A549 (cell line): ENCODE results near the gene GRIP2. TPM values are rescaled to one million over a fixed set of nuclear protein-coding genes. Genes with fewer than 3 reads are reported as not detected.
"Not testable (repeated sequence)": the region's sequence is repeated elsewhere in the genome, so short reads cannot be mapped to it uniquely, and the experiment has no call there.

Experiments used
- ATAC-seq, 2 experiments: fragments of 200-7000 bp in 1 of 2; fragments of >200 bp in 1 of 2; cut with Nextera tagmentation in 1 of 2; cut with Tn5 transposase in 1 of 2; 3 replicates each; pipeline versions ENCODE4 v1.8.0 to v1.9.1; 2018 to 2020; ENCODE audit warnings: mild to moderate bottlenecking in 1 of 2, moderate library complexity in 1 of 2
- CTCF ChIA-PET: fragments of 300-600 bp; sonication (Branson Sonifier 250); formaldehyde crosslinking; extraction: SDS; loops from one replicate; lab custom pipeline; 2021; ENCODE audit warnings: antibody characterized with exemption, inconsistent platforms; lab: Yijun Ruan, JAX
- POLR2A ChIA-PET: fragments of 350-600 bp; formaldehyde crosslinking; extraction: SDS; loops from one replicate; lab custom pipeline; 2021; ENCODE audit warnings: antibody characterized with exemption, inconsistent platforms; lab: Yijun Ruan, JAX
- DNase-seq, 2 experiments: peaks; one replicate each; pipeline versions ENCODE4 v3.0.0 to v3.0.0-alpha.2; 2011 to 2016; ENCODE audit warnings: low read depth in 1 of 2, low spot score in 1 of 2
- FAIRE-seq: peaks from 2 replicates; lab custom pipeline; 2011; peaks lifted over from hg19 to GRCh38; lab: Jason Lieb, UNC
- H3K27ac ChIP-seq, 2 experiments: fragments of >200 bp; sonication (Bioruptor Twin); formaldehyde crosslinking; 3 replicates each; pipeline ENCODE4 v1.5.1; 2016 to 2017
- H3K4me1 ChIP-seq: fragments of >200 bp; sonication (Bioruptor Twin); formaldehyde crosslinking; 3 replicates; pipeline ENCODE4 v1.6.1; 2016
- H3K4me2 ChIP-seq: fragments of >200 bp; sonication (Bioruptor Twin); formaldehyde crosslinking; 3 replicates; pipeline ENCODE4 v1.6.1; 2016
- H3K4me3 ChIP-seq: fragments of >200 bp; sonication (Bioruptor Twin); formaldehyde crosslinking; 3 replicates; pipeline ENCODE4 v1.5.1; 2016
- H3K9me3 ChIP-seq: fragments of >200 bp; sonication (Bioruptor Twin); formaldehyde crosslinking; 3 replicates; pipeline ENCODE4 v1.6.1; 2016
- CBX8 ChIP-seq: fragments of 200-600 bp; sonication (generic); IDR thresholded peaks from 2 replicates; pipeline ENCODE4 v1.6.1; 2016
- CEBPB ChIP-seq, 2 experiments: fragments of >200 bp in 1 of 2; sonication (Bioruptor Twin) in 1 of 2; formaldehyde crosslinking in 1 of 2; IDR thresholded peaks; 2 replicates each; pipeline ENCODE4 v1.6.1; 2012 to 2016
- EHMT2 ChIP-seq: fragments of 200-600 bp; sonication (generic); IDR thresholded peaks from 2 replicates; pipeline ENCODE4 v1.6.1; 2016; ENCODE audit warnings: antibody characterized with exemption, low read depth, mild to moderate bottlenecking, moderate library complexity
- EP300 ChIP-seq, 2 experiments: fragments of >200 bp; sonication (Bioruptor Twin); formaldehyde crosslinking; IDR thresholded peaks; 2 replicates in 1 of 2; 3 replicates in 1 of 2; pipeline ENCODE4 v1.6.1; 2016 to 2017
- FOSL2 ChIP-seq, 2 experiments: fragments of 450-650 bp in 1 of 2; fragments of >200 bp in 1 of 2; sonication (Bioruptor Twin) in 1 of 2; formaldehyde crosslinking; IDR thresholded peaks; 2 replicates each; pipeline versions ENCODE4 v1.5.0 to v1.6.1; 2016 to 2020; ENCODE audit warnings: mild to moderate bottlenecking in 1 of 2, moderate library complexity in 1 of 2
- FOXS1 ChIP-seq: fragments of 250-450 bp; sonication (Bioruptor Pico); IDR thresholded peaks from 2 replicates; pipeline ENCODE4 v1.5.0; 2020; ENCODE audit warnings: mild to moderate bottlenecking, moderate library complexity
- HDAC2 ChIP-seq: fragments of 200-600 bp; sonication (generic); IDR thresholded peaks from 2 replicates; pipeline ENCODE4 v1.6.1; 2016
- HEYL ChIP-seq: fragments of 250-450 bp; sonication (Bioruptor Pico); IDR thresholded peaks from 2 replicates; pipeline ENCODE4 v1.8.0; 2021; ENCODE audit warnings: mild to moderate bottlenecking, moderate library complexity
- HOXA7 ChIP-seq: fragments of 250-450 bp; sonication (Bioruptor Pico); IDR thresholded peaks from 2 replicates; pipeline ENCODE4 v1.5.0; 2020; ENCODE audit warnings: mild to moderate bottlenecking, moderate library complexity
- HOXB5 ChIP-seq: fragments of 250-450 bp; sonication (Bioruptor Pico); IDR thresholded peaks from 2 replicates; pipeline ENCODE4 v1.5.0; 2020; ENCODE audit warnings: mild to moderate bottlenecking, moderate library complexity
- MYC ChIP-seq: IDR thresholded peaks from 2 replicates; pipeline ENCODE4 v1.6.1; 2012; ENCODE audit warnings: mild to moderate bottlenecking, inconsistent platforms, low read length, improper control_type of control experiment, borderline replicate concordance
- PHF8 ChIP-seq: fragments of 200-600 bp; sonication (generic); IDR thresholded peaks from 2 replicates; pipeline ENCODE4 v1.6.1; 2016; ENCODE audit warnings: low read depth, mild to moderate bottlenecking, antibody characterized with exemption, moderate library complexity, borderline replicate concordance
- POLR2A ChIP-seq: IDR thresholded peaks from 2 replicates; pipeline ENCODE4 v1.6.1; 2012; ENCODE audit warnings: mild to moderate bottlenecking, low read length
- POLR2AphosphoS2 ChIP-seq: conservative IDR thresholded peaks from 2 replicates; pipeline ENCODE4 v1.6.1; 2012; ENCODE audit warnings: low read length, improper control_type of control experiment, inconsistent platforms
- ZC3H11A ChIP-seq: fragments of 450-650 bp; IDR thresholded peaks from 2 replicates; pipeline ENCODE4 v1.6.1; 2014; ENCODE audit warnings: antibody characterized with exemption, mild to moderate bottlenecking
- ZNF302 ChIP-seq: fragments of 250-450 bp; sonication (Bioruptor Pico); IDR thresholded peaks from 2 replicates; pipeline ENCODE4 v1.9.0; 2021; ENCODE audit warnings: inconsistent platforms, mild to moderate bottlenecking, moderate library complexity
- WGBS: methylation state at CpG from one replicate; pipeline ENCODE4 v1.1.6; 2017; ENCODE audit errors: missing lambda C conversion rate; 5-methylcytosine and 5-hydroxymethylcytosine counted together
- polyA plus RNA-seq, 4 experiments: library from polyadenylated mRNA; depleted of rRNA in 3 of 4; stranded (reverse); fragments of >200 nt; fragmentation: RNase III in 1 of 4; extraction: RNeasy Plus Mini Kit Qiagen cat#74134 plus additional on column Dnase treatment in 1 of 4; gene quantifications; 2 replicates in 3 of 4; 3 replicates in 1 of 4; pipeline ENCODE4 v1.2.3, GENCODE V29; 2011 to 2017
- TF ChIP-seq, protein P1 (sequence below): IDR thresholded peaks from 2 replicates; pipeline ENCODE4 v1.6.1; 2012; ENCODE audit warnings: low read depth, borderline replicate concordance
- TF ChIP-seq, protein P2 (sequence below): fragments of >200 bp; sonication (Bioruptor Twin); formaldehyde crosslinking; IDR thresholded peaks from 3 replicates; pipeline ENCODE4 v1.6.1; 2016
- TF ChIP-seq, protein P3 (sequence below): IDR thresholded peaks from 2 replicates; pipeline ENCODE4 v1.6.1; 2012
- TF ChIP-seq, protein P4 (sequence below): fragments of >200 bp; sonication (Bioruptor Twin); formaldehyde crosslinking; IDR thresholded peaks from 3 replicates; pipeline ENCODE4 v1.5.1; 2016
- TF ChIP-seq, protein P5 (sequence below): IDR thresholded peaks from 2 replicates; pipeline ENCODE4 v1.6.1; 2012

The GRIP2 gene
- polyA plus RNA-seq, 2 of the 4 experiments (the other 2 are of a cell fraction): 0.56 to 1.6 TPM

DNA sequence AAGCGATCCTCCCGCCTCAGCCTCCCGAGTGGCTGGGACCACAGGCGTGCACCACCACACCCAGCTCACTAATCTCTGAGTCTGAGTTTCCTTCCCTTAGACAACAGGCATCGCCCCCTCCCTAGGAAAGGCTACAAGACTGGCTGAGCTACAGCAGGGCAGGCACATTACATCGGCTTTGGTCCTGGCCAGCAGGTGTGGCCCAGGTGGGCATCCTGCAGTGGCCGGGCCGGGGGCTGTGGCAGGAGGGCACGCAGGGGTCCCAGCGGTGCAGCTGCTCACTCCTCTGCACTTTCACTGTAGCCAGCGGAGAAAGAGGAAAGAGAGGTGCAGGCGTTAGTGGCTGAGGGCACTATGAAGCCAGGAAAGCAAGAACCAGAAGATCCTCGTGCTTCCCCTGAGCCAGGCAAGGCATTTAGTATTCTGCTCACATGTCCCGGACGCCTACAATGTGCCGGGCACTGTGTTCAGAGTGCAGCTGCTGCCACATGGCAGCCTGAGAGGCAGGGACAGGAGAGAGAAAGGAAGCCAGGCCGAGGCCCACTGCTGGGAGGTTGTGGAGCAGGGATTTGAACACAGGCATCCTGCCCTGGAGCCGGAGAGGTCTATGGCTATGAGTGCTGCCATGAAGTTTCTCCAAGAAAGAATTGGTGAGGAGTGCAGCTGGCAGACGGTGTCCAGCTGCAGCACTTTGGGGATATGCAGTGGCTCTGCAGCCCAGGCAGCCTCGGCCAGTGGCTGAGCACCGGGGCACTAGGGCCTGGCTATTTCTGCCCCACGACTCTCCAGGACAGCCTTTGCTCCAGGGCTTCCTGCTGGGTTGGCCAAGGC is 22.3 kb downstream of the GRIP2 start:
- ATAC-seq: no peak; a peak in 1 of 6 replicates
- Histone ChIP-seq H3K4me3 (no peak overlapping the region), H3K9me3 (no peaks in the 10 kb centered on the region), H3K4me2 (no peak overlapping the region), H3K4me1 (no peaks in the 10 kb centered on the region), H3K27ac (no peak overlapping the region)
- POLR2A ChIA-PET: no interaction called here
- FAIRE-seq: no peak
- WGBS: 65% methylated on average over 20 of the region's 22 CpGs
- CTCF ChIA-PET: interaction anchor here (1.0 to 7.0 kb wide), 5 partner anchors 9 to 403 kb away, joined by 5 to 58 read pairs (median 6); no protein-coding TSS in a partner anchor
- TF ChIP-seq, protein P1, sequence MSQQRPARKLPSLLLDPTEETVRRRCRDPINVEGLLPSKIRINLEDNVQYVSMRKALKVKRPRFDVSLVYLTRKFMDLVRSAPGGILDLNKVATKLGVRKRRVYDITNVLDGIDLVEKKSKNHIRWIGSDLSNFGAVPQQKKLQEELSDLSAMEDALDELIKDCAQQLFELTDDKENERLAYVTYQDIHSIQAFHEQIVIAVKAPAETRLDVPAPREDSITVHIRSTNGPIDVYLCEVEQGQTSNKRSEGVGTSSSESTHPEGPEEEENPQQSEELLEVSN: no peak
- TF ChIP-seq HEYL (no peak), ZNF302 (CRISPR knock-in tag) (no peak), PHF8 (no peak), POLR2A (no peak), FOSL2 (IDR thresholded peaks at IDR 0.05) (no peak), FOSL2 (CRISPR knock-in tag; IDR thresholded peaks at IDR 0.05) (no peak), FOXS1 (CRISPR knock-in tag) (no peak), MYC (no peak), POLR2AphosphoS2 (no peak), ZC3H11A (no peak)
- TF ChIP-seq, protein P2, sequence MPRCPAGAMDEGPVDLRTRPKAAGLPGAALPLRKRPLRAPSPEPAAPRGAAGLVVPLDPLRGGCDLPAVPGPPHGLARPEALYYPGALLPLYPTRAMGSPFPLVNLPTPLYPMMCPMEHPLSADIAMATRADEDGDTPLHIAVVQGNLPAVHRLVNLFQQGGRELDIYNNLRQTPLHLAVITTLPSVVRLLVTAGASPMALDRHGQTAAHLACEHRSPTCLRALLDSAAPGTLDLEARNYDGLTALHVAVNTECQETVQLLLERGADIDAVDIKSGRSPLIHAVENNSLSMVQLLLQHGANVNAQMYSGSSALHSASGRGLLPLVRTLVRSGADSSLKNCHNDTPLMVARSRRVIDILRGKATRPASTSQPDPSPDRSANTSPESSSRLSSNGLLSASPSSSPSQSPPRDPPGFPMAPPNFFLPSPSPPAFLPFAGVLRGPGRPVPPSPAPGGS: no peak
- TF ChIP-seq, protein P3, sequence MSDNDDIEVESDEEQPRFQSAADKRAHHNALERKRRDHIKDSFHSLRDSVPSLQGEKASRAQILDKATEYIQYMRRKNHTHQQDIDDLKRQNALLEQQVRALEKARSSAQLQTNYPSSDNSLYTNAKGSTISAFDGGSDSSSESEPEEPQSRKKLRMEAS: no peak
- no peak for DNase-seq

DNA sequence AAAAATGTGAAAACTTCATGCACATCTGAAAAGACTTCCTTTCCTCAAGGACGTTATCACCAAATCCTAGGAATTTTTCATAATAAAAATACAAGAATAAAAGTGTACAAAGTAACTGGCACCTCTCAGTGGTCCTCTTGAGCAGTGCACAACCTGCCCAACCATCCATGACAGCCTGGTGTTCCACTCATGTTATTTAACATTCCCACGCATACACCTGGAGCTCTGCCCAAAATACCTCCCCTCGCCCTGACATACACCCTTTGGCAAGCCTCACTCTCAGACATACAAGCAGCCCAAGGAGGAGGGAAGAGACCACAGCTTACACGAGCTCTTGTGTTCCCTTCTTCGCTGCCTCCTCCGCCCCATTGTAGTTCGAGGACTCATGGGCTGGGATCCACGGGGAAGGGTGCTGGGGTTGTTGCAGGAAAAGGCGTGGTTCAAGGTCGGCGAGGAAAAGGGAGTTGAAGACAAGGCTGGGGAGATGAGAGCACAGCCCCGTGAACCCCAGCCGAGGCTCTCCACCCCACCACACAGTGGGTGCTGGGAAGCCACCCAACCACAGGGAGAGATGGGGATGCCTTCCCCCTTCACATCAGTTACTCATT is 23.3 kb downstream of the GRIP2 start:
- DNase-seq: no peak
- H3K4me2 ChIP-seq: no peak overlapping the region
- no peaks in the 10 kb centered on the region for H3K4me1 ChIP-seq
- no peaks in the 10 kb centered on the region for H3K9me3 ChIP-seq
- ChIA-PET CTCF (interaction anchor here (0.9 to 7.0 kb wide), 4 partner anchors 8 to 404 kb away, joined by 3 to 58 read pairs (median 5); no protein-coding TSS in a partner anchor), POLR2A (no interaction called here)
- 51% methylated on average over 13 of the region's 13 CpGs for WGBS
- TF ChIP-seq HDAC2: no peak
- no peak for TF ChIP-seq CBX8
- no peak for TF ChIP-seq HOXA7 (CRISPR knock-in tag)
- TF ChIP-seq, protein P4, sequence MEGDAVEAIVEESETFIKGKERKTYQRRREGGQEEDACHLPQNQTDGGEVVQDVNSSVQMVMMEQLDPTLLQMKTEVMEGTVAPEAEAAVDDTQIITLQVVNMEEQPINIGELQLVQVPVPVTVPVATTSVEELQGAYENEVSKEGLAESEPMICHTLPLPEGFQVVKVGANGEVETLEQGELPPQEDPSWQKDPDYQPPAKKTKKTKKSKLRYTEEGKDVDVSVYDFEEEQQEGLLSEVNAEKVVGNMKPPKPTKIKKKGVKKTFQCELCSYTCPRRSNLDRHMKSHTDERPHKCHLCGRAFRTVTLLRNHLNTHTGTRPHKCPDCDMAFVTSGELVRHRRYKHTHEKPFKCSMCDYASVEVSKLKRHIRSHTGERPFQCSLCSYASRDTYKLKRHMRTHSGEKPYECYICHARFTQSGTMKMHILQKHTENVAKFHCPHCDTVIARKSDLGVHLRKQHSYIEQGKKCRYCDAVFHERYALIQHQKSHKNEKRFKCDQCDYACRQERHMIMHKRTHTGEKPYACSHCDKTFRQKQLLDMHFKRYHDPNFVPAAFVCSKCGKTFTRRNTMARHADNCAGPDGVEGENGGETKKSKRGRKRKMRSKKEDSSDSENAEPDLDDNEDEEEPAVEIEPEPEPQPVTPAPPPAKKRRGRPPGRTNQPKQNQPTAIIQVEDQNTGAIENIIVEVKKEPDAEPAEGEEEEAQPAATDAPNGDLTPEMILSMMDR: no peak
- no peak for TF ChIP-seq EHMT2
- no peak for TF ChIP-seq EP300 (IDR thresholded peaks at IDR 0.05)
- TF ChIP-seq CEBPB (IDR thresholded peaks at IDR 0.05): no peak
- TF ChIP-seq FOXS1 (CRISPR knock-in tag): no peak
- TF ChIP-seq HOXB5 (CRISPR knock-in tag): no peak
- TF ChIP-seq, protein P5, sequence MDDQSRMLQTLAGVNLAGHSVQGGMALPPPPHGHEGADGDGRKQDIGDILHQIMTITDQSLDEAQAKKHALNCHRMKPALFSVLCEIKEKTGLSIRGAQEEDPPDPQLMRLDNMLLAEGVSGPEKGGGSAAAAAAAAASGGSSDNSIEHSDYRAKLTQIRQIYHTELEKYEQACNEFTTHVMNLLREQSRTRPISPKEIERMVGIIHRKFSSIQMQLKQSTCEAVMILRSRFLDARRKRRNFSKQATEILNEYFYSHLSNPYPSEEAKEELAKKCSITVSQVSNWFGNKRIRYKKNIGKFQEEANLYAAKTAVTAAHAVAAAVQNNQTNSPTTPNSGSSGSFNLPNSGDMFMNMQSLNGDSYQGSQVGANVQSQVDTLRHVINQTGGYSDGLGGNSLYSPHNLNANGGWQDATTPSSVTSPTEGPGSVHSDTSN: no peak
- H3K27ac ChIP-seq: no peak overlapping the region
- FAIRE-seq: no peak
- no peak overlapping the region for H3K4me3 ChIP-seq
- ATAC-seq: 0 out of 6 replicates have a peak, but pooled peaks of 1 of the 2 experiments have one; percentile 13

DNA sequence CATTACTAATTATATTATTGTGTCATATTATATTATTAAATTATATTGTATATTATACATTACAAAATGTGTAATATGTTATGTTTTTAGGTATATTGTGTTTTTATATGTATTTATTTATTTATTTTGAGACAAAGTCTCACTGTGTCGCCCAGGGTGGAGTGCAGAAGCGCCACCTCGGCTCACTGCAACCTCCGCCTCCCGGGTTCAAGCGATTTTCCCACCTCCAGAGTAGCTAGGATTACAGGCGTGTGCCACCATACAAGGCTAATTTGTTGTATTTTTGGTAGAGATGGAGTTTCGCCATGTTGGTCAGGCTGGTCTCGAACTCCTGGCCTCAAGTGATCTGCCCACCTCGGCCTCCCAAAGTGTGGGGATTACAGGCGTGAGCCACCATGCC is 24.6 kb downstream of the GRIP2 start:
- H3K4me3 ChIP-seq, DNase-seq, POLR2A ChIA-PET, H3K4me1 ChIP-seq, FAIRE-seq, H3K4me2 ChIP-seq, H3K9me3 ChIP-seq, ATAC-seq, H3K27ac ChIP-seq: not testable (repeated sequence)
- WGBS: 79% methylated on average over 11 of the region's 11 CpGs
- CTCF ChIA-PET: interaction anchor here (1.0 to 7.0 kb wide), 3 partner anchors 7 to 405 kb away, joined by 4 to 58 read pairs (median 5); no protein-coding TSS in a partner anchor
